Sigmoid colon (tissue), 7 donors: ENCODE measurements around the gene TKTL1. TPM values are rescaled to one million over a fixed set of nuclear protein-coding genes. Genes with fewer than 3 reads are reported as not detected.

Experiments used
- DNase-seq: peaks from one replicate; pipeline ENCODE4 v3.0.0-alpha.2; 2019
- H3K27ac ChIP-seq, 4 donors: fragments of 200-600 bp; sonication (generic); one replicate each; pipeline ENCODE4 v1.5.1; 2016 to 2019; ENCODE audit warnings: mild to moderate bottlenecking in 1 of 4
- H3K27me3 ChIP-seq, 3 donors: fragments of 200-600 bp; sonication (generic); one replicate each; pipeline ENCODE4 v1.5.1; 2019; ENCODE audit warnings: mild to moderate bottlenecking in 1 of 3
- H3K36me3 ChIP-seq, 4 donors: fragments of 200-600 bp; sonication (generic); one replicate each; pipeline ENCODE4 v1.5.1; 2016 to 2019
- H3K4me1 ChIP-seq, 4 donors: fragments of 200-600 bp; sonication (generic); one replicate each; pipeline ENCODE4 v1.5.1; 2017 to 2019
- H3K4me3 ChIP-seq, 4 donors: fragments of 200-600 bp; sonication (generic); one replicate each; pipeline ENCODE4 v1.5.1; 2017 to 2019; ENCODE audit warnings: mild to moderate bottlenecking in 2 of 4, moderate library complexity in 1 of 4
- H3K9me3 ChIP-seq, 4 donors: fragments of 200-600 bp in 3 of 4; sonication (generic) in 3 of 4; one replicate each; pipeline versions ENCODE4 v1.5.1 to v1.6.1; 2013 to 2019
- CTCF ChIP-seq, 4 experiments: fragments of 450-650 bp in 3 of 4; fragments of 200-600 bp in 1 of 4; IDR thresholded peaks; one replicate each; pipeline ENCODE4 v1.5.1; 2016 to 2019; ENCODE audit warnings: antibody characterized with exemption in 4 of 4, mild to moderate bottlenecking in 3 of 4, moderate library complexity in 2 of 4
- EP300 ChIP-seq, 4 donors: sonication (generic); formaldehyde crosslinking; IDR thresholded peaks; one replicate each; pipeline ENCODE4 v1.6.1; 2017; ENCODE audit warnings: antibody characterized with exemption in 4 of 4
- POLR2A ChIP-seq, 2 donors: fragments of 450-650 bp; IDR thresholded peaks; one replicate each; pipeline ENCODE4 v1.6.1; 2016; ENCODE audit warnings: antibody characterized with exemption in 2 of 2, mild to moderate bottlenecking in 2 of 2, moderate library complexity in 2 of 2
- POLR2AphosphoS5 ChIP-seq, 4 donors: sonication (generic); formaldehyde crosslinking; IDR thresholded peaks; one replicate each; pipeline ENCODE4 v1.6.1; 2017; ENCODE audit warnings: antibody characterized with exemption in 4 of 4
- WGBS, 2 donors: extraction: QIAGEN DNeasy Blood & Tissue Kit; methylation state at CpG; one replicate each; pipeline ENCODE4 v1.1.7; 2013; 5-methylcytosine and 5-hydroxymethylcytosine counted together
- intact Hi-C: fragments of 100-400 bp; cut with DNase I; formaldehyde crosslinking; loops from one replicate; pipeline ENCODE4 v1.15.1; 2023
- polyA plus RNA-seq, 3 donors: library from polyadenylated mRNA; stranded (reverse); fragments of 200-250 nt; gene quantifications; one replicate each; pipeline ENCODE4 v1.2.3, GENCODE V29; 2013
- total RNA-seq, 4 donors: library from RNA; depleted of rRNA; stranded (reverse); fragments of >200 nt; gene quantifications; one replicate each; pipeline ENCODE4 v1.1.0, GENCODE V29; 2016
- donor health status: healthy with polysubstance abuse.
- donor health status: Bipolar disorder and iron deficiency.
- donor health status: healthy.

The TKTL1 gene
- total and polyA plus RNA-seq, 7 donors: under 0.01 to 0.31 TPM; not detected in 5

DNA sequence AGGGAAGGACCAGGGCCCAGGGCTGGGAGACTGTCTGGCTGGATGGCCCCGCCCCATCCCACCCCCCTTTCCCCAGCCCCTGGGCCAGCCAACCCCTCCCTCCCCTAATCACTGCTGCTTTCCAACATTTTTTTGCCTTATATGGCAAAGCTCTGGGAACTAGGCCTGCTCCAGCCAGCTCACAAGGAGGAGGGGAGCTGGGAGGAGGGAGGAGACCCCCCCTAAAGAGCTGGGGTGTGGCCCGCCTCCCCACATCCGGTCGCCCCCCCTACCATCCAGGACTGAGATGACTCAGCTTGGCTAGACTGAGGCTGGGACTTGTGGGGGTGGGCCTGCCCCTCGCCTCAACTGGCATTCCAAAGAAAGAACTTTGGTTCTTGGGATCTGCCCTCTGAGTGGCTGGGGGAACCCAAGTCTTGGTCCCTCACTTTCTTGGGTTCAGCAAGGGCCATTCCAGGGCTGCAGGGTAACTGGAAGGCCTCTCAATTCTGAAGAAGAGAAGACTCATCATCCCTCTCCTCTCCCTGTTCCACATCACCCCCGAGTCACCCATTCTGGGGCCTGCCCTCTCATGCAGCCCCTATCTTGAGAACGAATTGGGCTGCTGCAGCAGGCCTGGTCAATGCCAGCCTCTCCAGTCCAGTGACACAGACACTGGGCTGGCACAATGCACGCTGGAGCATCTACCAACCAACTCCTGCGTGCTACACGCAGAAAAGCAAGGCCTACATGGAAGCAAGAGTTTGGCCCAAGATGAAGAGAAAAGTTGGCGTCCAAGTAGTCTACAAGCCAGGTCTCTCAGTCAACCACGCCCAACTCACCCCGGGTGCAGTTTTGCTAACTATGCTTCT, 74.1 kb downstream of the TKTL1 start:
- Histone ChIP-seq H3K27ac (peak overlapping the region; percentile 98 to 99 (median 98)), H3K4me1 (peaks cover 0 to 46% (median 35%) of the 10 kb centered on the region in 4 donors), H3K4me3 (peak overlapping the region; percentile 73 to 80 (median 78)), H3K9me3 (no peaks in the 10 kb centered on the region), H3K36me3 (peaks cover 33 to 59% (median 45%) of the 10 kb centered on the region in 4 donors), H3K27me3 (peaks cover 0 to 5% (median 0%) of the 10 kb centered on the region in 3 donors)
- intact Hi-C loops: no loop called here
- TF ChIP-seq CTCF (IDR thresholded peaks at IDR 0.05) (no peak), POLR2AphosphoS5 (IDR thresholded peaks at IDR 0.05) (peak in 3 of 4 donors; percentile 81 to 86 (median 84)), POLR2A (IDR thresholded peaks at IDR 0.05) (peak in 1 of 2 donors; percentile 49), EP300 (IDR thresholded peaks at IDR 0.05) (peak in 2 of 4 donors; percentile 58 to 66)
- DNase-seq: peak; percentile 96
- 19 to 32% methylated on average over 13 of the region's 13 CpGs for WGBS, 2 donors

DNA sequence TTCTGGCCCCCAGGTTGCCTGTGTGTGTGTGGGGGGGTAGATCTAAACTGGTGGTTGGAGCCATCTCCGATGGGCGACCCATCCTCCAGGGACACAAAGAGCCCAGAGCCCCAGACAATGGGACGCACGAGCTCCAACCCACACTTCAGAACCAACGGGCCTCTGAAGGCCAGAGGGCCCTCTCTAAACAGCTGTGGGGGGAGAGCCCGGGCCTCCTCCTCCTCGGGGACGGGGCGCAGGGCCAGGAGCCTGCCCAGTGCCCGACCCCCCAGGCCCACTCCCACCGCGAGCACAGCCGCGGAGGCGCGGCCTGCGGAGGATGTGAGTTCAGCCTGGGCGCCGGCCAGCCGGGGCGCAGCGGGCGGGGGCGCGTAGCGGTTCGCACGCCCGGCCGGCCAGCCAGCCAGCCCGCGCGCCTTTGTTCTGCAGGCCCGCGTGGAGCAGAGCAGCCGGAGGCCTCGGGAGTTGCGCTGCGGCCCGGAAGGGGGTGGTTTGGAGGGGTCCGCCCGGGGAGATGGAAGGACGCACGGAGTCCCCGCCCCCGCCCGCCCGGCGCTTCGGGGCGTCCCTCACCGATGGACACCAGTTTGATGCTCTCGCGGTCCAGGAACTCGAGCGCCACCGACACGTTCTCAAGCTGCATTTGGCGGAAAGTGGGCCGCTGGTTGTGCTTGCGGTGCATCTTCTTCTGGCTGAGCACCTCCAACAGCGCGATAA, 74.9 kb downstream of the TKTL1 start:
- 0 to 3% methylated on average over 63 of the region's 63 CpGs for WGBS, 2 donors
- Histone ChIP-seq H3K4me1 (peaks cover 0 to 39% (median 32%) of the 10 kb centered on the region in 4 donors), H3K27me3 (peaks cover 0 to 5% (median 0%) of the 10 kb centered on the region in 3 donors), H3K36me3 (peaks cover 33 to 51% (median 41%) of the 10 kb centered on the region in 4 donors), H3K27ac (peak overlapping the region; percentile 98 to 99 (median 98)), H3K4me3 (peak overlapping the region; percentile 73 to 80 (median 78)), H3K9me3 (no peaks in the 10 kb centered on the region)
- TF ChIP-seq POLR2A (IDR thresholded peaks at IDR 0.05) (no peak), CTCF (IDR thresholded peaks at IDR 0.05) (no peak), POLR2AphosphoS5 (IDR thresholded peaks at IDR 0.05) (peak in 1 of 4 donors; percentile 7)
- intact Hi-C loops: no loop called here
- no peak for DNase-seq

DNA sequence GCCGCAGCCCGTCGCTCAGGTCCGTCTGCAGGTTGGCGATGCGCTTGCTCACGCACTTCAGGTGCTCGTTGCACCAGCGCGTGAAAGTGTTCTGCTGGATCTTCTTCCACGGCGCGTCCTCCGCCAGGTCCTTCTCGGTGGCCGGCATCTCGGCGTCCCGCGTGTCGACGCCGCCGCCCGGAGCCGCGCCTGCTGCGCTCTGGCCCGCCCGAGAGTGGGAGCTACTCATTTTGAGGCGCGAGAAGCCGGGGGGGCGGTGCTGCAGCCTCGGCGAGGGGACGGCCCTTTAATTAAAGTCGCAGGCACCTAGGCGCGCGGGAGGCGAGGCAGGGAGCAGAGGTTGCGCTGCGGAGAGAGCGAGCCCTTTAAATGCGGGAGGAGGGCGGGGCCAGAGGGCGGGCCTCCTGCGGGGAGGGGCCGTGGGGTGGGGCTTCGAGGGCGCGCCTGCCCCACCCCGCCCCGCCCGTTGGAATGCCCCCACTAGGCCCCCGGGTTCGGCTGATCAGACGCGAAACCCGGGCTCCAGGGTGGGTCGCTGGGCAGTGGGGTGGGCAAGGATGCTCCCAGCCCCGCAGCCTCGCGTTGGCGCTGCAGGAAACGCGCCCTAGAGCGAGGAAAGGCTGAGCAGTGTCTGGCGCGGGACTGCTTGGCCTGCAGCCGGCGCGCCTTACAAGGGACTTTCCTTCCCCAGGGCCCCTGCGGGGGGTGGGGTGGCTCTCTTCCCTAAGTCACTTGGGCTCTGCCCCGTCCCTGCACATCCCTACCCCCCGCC, 75.6 kb downstream of the TKTL1 start:
- intact Hi-C loops: no loop called here
- H3K27me3 ChIP-seq: peaks cover 0 to 5% (median 0%) of the 10 kb centered on the region in 3 donors
- H3K27ac ChIP-seq: peak overlapping the region; percentile 98 to 99 (median 98)
- H3K9me3 ChIP-seq: no peaks in the 10 kb centered on the region
- peak; percentile 97 for DNase-seq
- H3K4me3 ChIP-seq: peak overlapping the region; percentile 73 to 80 (median 78)
- WGBS, 2 donors: 0 to 1% methylated on average over 77 of the region's 77 CpGs
- peaks cover 29 to 44% (median 34%) of the 10 kb centered on the region in 4 donors for H3K36me3 ChIP-seq
- peaks cover 0 to 31% (median 25%) of the 10 kb centered on the region in 4 donors for H3K4me1 ChIP-seq
- no peak for TF ChIP-seq EP300 (IDR thresholded peaks at IDR 0.05)
- peak; percentile 86 to 88 for TF ChIP-seq POLR2A (IDR thresholded peaks at IDR 0.05)
- TF ChIP-seq POLR2AphosphoS5 (IDR thresholded peaks at IDR 0.05): peak in 3 of 4 donors; percentile 88 to 96 (median 94)

- no peak for DNase-seq
- intact Hi-C loops: no loop called here
- H3K27ac ChIP-seq: peak overlapping the region; percentile 98 to 99 (median 98)
- H3K4me1 ChIP-seq: peaks cover 0 to 29% (median 22%) of the 10 kb centered on the region in 4 donors
- H3K4me3 ChIP-seq: peak overlapping the region; percentile 73 to 80 (median 78)
- peaks cover 0 to 5% (median 0%) of the 10 kb centered on the region in 3 donors for H3K27me3 ChIP-seq
- H3K9me3 ChIP-seq: no peaks in the 10 kb centered on the region
- TF ChIP-seq POLR2A (IDR thresholded peaks at IDR 0.05) (no peak), CTCF (IDR thresholded peaks at IDR 0.05) (no peak), POLR2AphosphoS5 (IDR thresholded peaks at IDR 0.05) (peak in 2 of 4 donors; percentile 5 to 8)
- peaks cover 23 to 37% (median 28%) of the 10 kb centered on the region in 4 donors for H3K36me3 ChIP-seq
- 4 to 8% methylated on average over 43 of the region's 43 CpGs for WGBS, 2 donors
Observed at GRCh38 chrX:154371789-154372300, 76.2 kb downstream of the TKTL1 start.
